GM23338 (cell line): ENCODE data around the gene IARS2. TPM values are rescaled to one million over a fixed set of nuclear protein-coding genes. Genes with fewer than 3 reads are reported as not detected.

Experiments
- ATAC-seq: fragments of 200-7000 bp; cut with Tn5 transposase; 3 replicates; pipeline ENCODE4 v1.9.1; 2020
- DNase-seq: peaks from one replicate; pipeline ENCODE4 v3.0.0-alpha.2; 2015; ENCODE audit warnings: low spot score
- H2AFZ ChIP-seq: fragments of 200-600 bp; sonication (generic); 2 replicates; pipeline ENCODE4 v1.8.0; 2016; ENCODE audit warnings: antibody characterized with exemption, mild to moderate bottlenecking, moderate library complexity
- H3F3A ChIP-seq: fragments of 200-600 bp; sonication (generic); replicated peaks from 2 replicates; pipeline ENCODE4 v1.8.0; 2017; ENCODE audit warnings: antibody characterized with exemption, mixed run types, low read depth
- H3K27ac ChIP-seq: fragments of 200-600 bp; sonication (generic); 2 replicates; pipeline ENCODE4 v1.6.1; 2016; ENCODE audit warnings: low read depth
- H3K27me3 ChIP-seq: fragments of 200-600 bp; sonication (generic); 2 replicates; pipeline ENCODE4 v1.8.0; 2016; ENCODE audit warnings: mild to moderate bottlenecking, mixed run types, moderate library complexity; ENCODE audit not compliant: insufficient read depth
- H3K36me3 ChIP-seq: fragments of 200-600 bp; sonication (generic); 2 replicates; pipeline ENCODE4 v1.8.0; 2016; ENCODE audit warnings: mild to moderate bottlenecking; ENCODE audit not compliant: insufficient read depth
- H3K4me1 ChIP-seq: fragments of 200-600 bp; sonication (generic); 2 replicates; pipeline ENCODE4 v1.8.0; 2016; ENCODE audit warnings: mild to moderate bottlenecking, moderate library complexity; ENCODE audit not compliant: insufficient read depth
- H3K4me2 ChIP-seq: fragments of 200-600 bp; sonication (generic); 2 replicates; pipeline ENCODE4 v1.7.1; 2017; ENCODE audit warnings: mixed run types
- H3K4me3 ChIP-seq: fragments of 200-600 bp; sonication (generic); 2 replicates; pipeline ENCODE4 v1.6.1; 2016; ENCODE audit warnings: mixed run types
- H3K79me2 ChIP-seq: fragments of 200-600 bp; sonication (generic); replicated peaks from 2 replicates; pipeline ENCODE4 v1.8.0; 2017; ENCODE audit warnings: mild to moderate bottlenecking; ENCODE audit not compliant: insufficient read depth
- H3K9me2 ChIP-seq: fragments of 200-600 bp; sonication (generic); 2 replicates; pipeline ENCODE4 v1.8.0; 2017; ENCODE audit not compliant: insufficient read depth
- H4K20me1 ChIP-seq: fragments of 200-600 bp; sonication (generic); replicated peaks from 2 replicates; pipeline ENCODE4 v1.8.0; 2017; ENCODE audit warnings: mild to moderate bottlenecking; ENCODE audit not compliant: insufficient read depth
- H3K27ac Mint-ChIP-seq: 2 replicates; pipeline ENCODE4 v1.8.0; 2020; ENCODE audit warnings: inconsistent platforms, mild to moderate bottlenecking, moderate library complexity, mixed read lengths
- H3K27me3 Mint-ChIP-seq: 3 replicates; pipeline ENCODE4 v1.8.0; 2022; ENCODE audit warnings: low read depth, mild to moderate bottlenecking, moderate library complexity, mixed read lengths, inconsistent platforms; ENCODE audit not compliant: insufficient read depth, poor library complexity
- H3K36me3 Mint-ChIP-seq: 3 replicates; pipeline ENCODE4 v1.8.0; 2021; ENCODE audit warnings: low read depth, mild to moderate bottlenecking, inconsistent platforms, moderate library complexity, mixed read lengths
- H3K4me1 Mint-ChIP-seq: 3 replicates; pipeline ENCODE4 v1.8.0; 2020; ENCODE audit warnings: mild to moderate bottlenecking, inconsistent platforms, mixed read lengths
- H3K4me3 Mint-ChIP-seq: 3 replicates; pipeline ENCODE4 v1.8.0; 2021; ENCODE audit warnings: moderate library complexity, mild to moderate bottlenecking, inconsistent platforms, mixed read lengths
- H3K9me3 Mint-ChIP-seq: 3 replicates; pipeline ENCODE4 v1.8.0; 2020; ENCODE audit warnings: moderate library complexity, mild to moderate bottlenecking, inconsistent platforms, mixed read lengths
- CREB1 ChIP-seq: fragments of 250-450 bp; sonication (Bioruptor Pico); IDR thresholded peaks from 2 replicates; pipeline ENCODE4 v1.5.0; 2020; ENCODE audit warnings: low read depth, mild to moderate bottlenecking, moderate library complexity
- CTCF ChIP-seq, 2 experiments: fragments of 200-600 bp in 1 of 2; sonication (generic) in 1 of 2; conservative IDR thresholded peaks; 2 replicates each; pipeline versions ENCODE4 v1.5.1 to v1.6.1; 2016 to 2017; ENCODE audit warnings: antibody characterized with exemption in 2 of 2, low read depth in 2 of 2, mild to moderate bottlenecking in 2 of 2, moderate library complexity in 1 of 2
- ETS1 ChIP-seq: IDR thresholded peaks from 2 replicates; pipeline ENCODE4 v1.6.1; 2016; ENCODE audit warnings: antibody characterized with exemption
- EZH2 ChIP-seq: fragments of 200-600 bp; sonication (generic); IDR thresholded peaks from one replicate; pipeline ENCODE4 v1.8.0; 2017; ENCODE audit warnings: antibody characterized with exemption, mild to moderate bottlenecking, low read depth; ENCODE audit not compliant: unreplicated experiment
- EZH2phosphoT487 ChIP-seq: fragments of 200-600 bp; sonication (generic); IDR thresholded peaks from one replicate; pipeline ENCODE4 v1.8.1; 2018; ENCODE audit warnings: antibody characterized with exemption; ENCODE audit not compliant: unreplicated experiment
- JUNB ChIP-seq: IDR thresholded peaks from one replicate; pipeline ENCODE4 v1.6.1; 2016; ENCODE audit warnings: antibody characterized with exemption; ENCODE audit not compliant: unreplicated experiment
- NANOG ChIP-seq: IDR thresholded peaks from 2 replicates; pipeline ENCODE4 v1.6.1; 2016; ENCODE audit warnings: antibody characterized with exemption, borderline replicate concordance
- POLR2AphosphoS5 ChIP-seq: IDR thresholded peaks from 2 replicates; pipeline ENCODE4 v1.6.1; 2016; ENCODE audit warnings: antibody characterized with exemption, low read depth
- STAT1 ChIP-seq: IDR thresholded peaks from one replicate; pipeline ENCODE4 v1.6.1; 2016; ENCODE audit warnings: antibody characterized with exemption; ENCODE audit not compliant: unreplicated experiment
- ZNF114 ChIP-seq: fragments of 250-450 bp; sonication (Bioruptor Pico); IDR thresholded peaks from 2 replicates; pipeline ENCODE4 v1.5.0; 2020; ENCODE audit warnings: mild to moderate bottlenecking, moderate library complexity
- ZNF331 ChIP-seq: fragments of 250-450 bp; sonication (Bioruptor Pico); IDR thresholded peaks from 2 replicates; pipeline ENCODE4 v1.5.0; 2020; ENCODE audit warnings: low read depth, mild to moderate bottlenecking, moderate library complexity
- ZNF462 ChIP-seq: fragments of 250-450 bp; sonication (Bioruptor Pico); IDR thresholded peaks from 2 replicates; pipeline ENCODE4 v1.5.0; 2020; ENCODE audit warnings: mild to moderate bottlenecking, moderate library complexity
- polyA plus RNA-seq: library from polyadenylated mRNA; unstranded; fragments of >200 nt; fragmentation: Nextera tagmentation; extraction: Ambion mirVana; gene quantifications from 2 replicates; pipeline ENCODE4 v1.2.1, GENCODE V29; 2016
- total RNA-seq: library from RNA; depleted of rRNA; stranded (reverse); fragments of >200 nt; shearing (Covaris generic); gene quantifications from 2 replicates; pipeline ENCODE4 v1.2.3, GENCODE V29; 2014
- TF ChIP-seq, protein P1 (sequence below): IDR thresholded peaks from one replicate; pipeline ENCODE4 v1.6.1; 2018; ENCODE audit warnings: antibody characterized with exemption; ENCODE audit not compliant: unreplicated experiment

IARS2 gene
- total and polyA plus RNA-seq, 2 experiments from 2014 or later = 33.3 to 75.6 TPM

DNA sequence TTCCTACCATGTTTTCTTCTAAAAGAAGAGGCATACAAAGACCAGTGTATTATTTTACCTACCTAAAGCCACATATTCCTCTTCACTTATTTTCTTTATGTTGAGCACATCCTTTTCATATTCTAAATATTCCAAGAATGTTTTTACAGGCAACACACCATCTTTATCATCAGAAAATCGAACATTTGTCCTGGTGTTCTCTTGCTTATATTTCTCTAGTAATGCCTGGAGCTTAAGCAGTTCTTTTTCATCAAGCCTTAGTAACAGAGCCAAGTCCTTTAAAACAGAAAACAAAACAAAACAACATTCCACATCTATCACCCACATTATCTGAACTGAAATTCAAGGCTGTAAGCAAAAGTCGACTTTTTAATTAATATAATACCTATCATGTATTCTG lies 88.7 kb downstream of the IARS2 start:
- Histone ChIP-seq H4K20me1 (no peaks in the 10 kb centered on the region), H3K27ac (no peak overlapping the region), H3K4me1 (no peaks in the 10 kb centered on the region), H3K4me2 (no peak overlapping the region), H3K27me3 (no peaks in the 10 kb centered on the region), H3F3A (no peaks in the 10 kb centered on the region), H3K79me2 (no peaks in the 10 kb centered on the region; the same call in 1 of the 2 replicates), H3K4me3 (no peak overlapping the region), H2AFZ (no peak overlapping the region), H3K36me3 (peaks cover 6% of the 10 kb centered on the region; the same call in 1 of the 2 replicates), H3K9me2 (no peaks in the 10 kb centered on the region)
- DNase-seq (no peak), ATAC-seq (no peak)
- TF ChIP-seq STAT1 (no peak), EZH2 (no peak), ZNF462 (CRISPR knock-in tag) (no peak), ZNF331 (CRISPR knock-in tag) (no peak), ZNF114 (no peak), NANOG (no peak), CREB1 (CRISPR knock-in tag) (no peak), POLR2AphosphoS5 (no peak), ETS1 (no peak), EZH2phosphoT487 (no peak), CTCF (conservative IDR thresholded peaks at IDR 0.05; ENCODE audit: low read depth in 2 of 2) (no peak), JUNB (no peak)
- TF ChIP-seq, protein P1, sequence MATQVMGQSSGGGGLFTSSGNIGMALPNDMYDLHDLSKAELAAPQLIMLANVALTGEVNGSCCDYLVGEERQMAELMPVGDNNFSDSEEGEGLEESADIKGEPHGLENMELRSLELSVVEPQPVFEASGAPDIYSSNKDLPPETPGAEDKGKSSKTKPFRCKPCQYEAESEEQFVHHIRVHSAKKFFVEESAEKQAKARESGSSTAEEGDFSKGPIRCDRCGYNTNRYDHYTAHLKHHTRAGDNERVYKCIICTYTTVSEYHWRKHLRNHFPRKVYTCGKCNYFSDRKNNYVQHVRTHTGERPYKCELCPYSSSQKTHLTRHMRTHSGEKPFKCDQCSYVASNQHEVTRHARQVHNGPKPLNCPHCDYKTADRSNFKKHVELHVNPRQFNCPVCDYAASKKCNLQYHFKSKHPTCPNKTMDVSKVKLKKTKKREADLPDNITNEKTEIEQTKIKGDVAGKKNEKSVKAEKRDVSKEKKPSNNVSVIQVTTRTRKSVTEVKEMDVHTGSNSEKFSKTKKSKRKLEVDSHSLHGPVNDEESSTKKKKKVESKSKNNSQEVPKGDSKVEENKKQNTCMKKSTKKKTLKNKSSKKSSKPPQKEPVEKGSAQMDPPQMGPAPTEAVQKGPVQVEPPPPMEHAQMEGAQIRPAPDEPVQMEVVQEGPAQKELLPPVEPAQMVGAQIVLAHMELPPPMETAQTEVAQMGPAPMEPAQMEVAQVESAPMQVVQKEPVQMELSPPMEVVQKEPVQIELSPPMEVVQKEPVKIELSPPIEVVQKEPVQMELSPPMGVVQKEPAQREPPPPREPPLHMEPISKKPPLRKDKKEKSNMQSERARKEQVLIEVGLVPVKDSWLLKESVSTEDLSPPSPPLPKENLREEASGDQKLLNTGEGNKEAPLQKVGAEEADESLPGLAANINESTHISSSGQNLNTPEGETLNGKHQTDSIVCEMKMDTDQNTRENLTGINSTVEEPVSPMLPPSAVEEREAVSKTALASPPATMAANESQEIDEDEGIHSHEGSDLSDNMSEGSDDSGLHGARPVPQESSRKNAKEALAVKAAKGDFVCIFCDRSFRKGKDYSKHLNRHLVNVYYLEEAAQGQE = no peak
- Mint-ChIP-seq H3K4me3 (no peak overlapping the region), H3K27ac (no peak overlapping the region), H3K36me3 (peaks cover 41% of the 10 kb centered on the region), H3K9me3 (no peaks in the 10 kb centered on the region), H3K4me1 (no peaks in the 10 kb centered on the region), H3K27me3 (no peaks in the 10 kb centered on the region)
